ENCODE results near the gene PRRT4. TPM values are rescaled to one million over a fixed set of nuclear protein-coding genes. Genes with fewer than 3 reads are reported as not detected.

PRRT4 gene
- total RNA-seq, 3 donors from 2014 or later (not counting 1 experiment from before 2014, with no cell fraction given): 0.42 TPM; not detected in 2

- intact Hi-C loops (cut with micrococcal nuclease): no loop called here
- Mint-ChIP-seq H3K27ac (no peak overlapping the region), H3K4me3 (no peak overlapping the region), H3K4me1 (peaks cover 0 to 10% of the 10 kb centered on the region in 2 donors), H3K9me3 (no peaks in the 10 kb centered on the region), H3K36me3 (no peaks in the 10 kb centered on the region), H3K27me3 (ENCODE audit: low read depth in 2 of 2) (no peaks in the 10 kb centered on the region)
- Histone ChIP-seq H3K9me3 (ENCODE audit: control insufficient read depth, insufficient read depth, low read length) (no peaks in the 10 kb centered on the region), H3K36me3 (ENCODE audit: control insufficient read depth, insufficient read depth, low read length) (no peaks in the 10 kb centered on the region), H3K4me3 (ENCODE audit: low read length) (no peak overlapping the region), H3K27me3 (ENCODE audit: control insufficient read depth, insufficient read depth, low read length) (no peaks in the 10 kb centered on the region), H3K4me1 (ENCODE audit: control insufficient read depth, insufficient read depth, low read length) (peaks cover 6% of the 10 kb centered on the region), H3K27ac (ENCODE audit: low read length) (no peak overlapping the region)
- WGBS (ENCODE audit: insufficient coverage): 93% methylated on average over 5 of the region's 7 CpGs
- no peak for TF ChIP-seq CTCF (IDR thresholded peaks at IDR 0.05)
- ATAC-seq: no peak
- no peak for DNase-seq
Measured at GRCh38 chr7:128384726-128385125, 23.2 kb upstream of the PRRT4 start.

GRCh38 chr7:128383776-128384175 lies 22.3 kb upstream of the PRRT4 start:
- intact Hi-C loops (cut with micrococcal nuclease): no loop called here
- H3K27ac Mint-ChIP-seq: no peak overlapping the region
- H3K4me3 Mint-ChIP-seq: no peak overlapping the region

GRCh38 chr7:128381161-128381821 lies 19.8 kb upstream of the PRRT4 start:
- H3K36me3 ChIP-seq (ENCODE audit: control insufficient read depth, insufficient read depth, low read length): no peaks in the 10 kb centered on the region
- H3K27ac ChIP-seq (ENCODE audit: low read length): no peak overlapping the region
- no peaks in the 10 kb centered on the region for H3K36me3 Mint-ChIP-seq
- no peaks in the 10 kb centered on the region for H3K27me3 Mint-ChIP-seq (ENCODE audit: low read depth in 2 of 2)
- H3K4me3 ChIP-seq (ENCODE audit: low read length): no peak overlapping the region
- no peak overlapping the region for H3K4me3 Mint-ChIP-seq
- intact Hi-C loops (cut with micrococcal nuclease): no loop called here
- no peaks in the 10 kb centered on the region for H3K4me1 ChIP-seq (ENCODE audit: control insufficient read depth, insufficient read depth, low read length)
- peaks cover 0 to 3% of the 10 kb centered on the region in 2 donors for H3K4me1 Mint-ChIP-seq
- ATAC-seq (no peak), DNase-seq (peak in 1 of 2 donors; percentile 56)
- H3K27ac Mint-ChIP-seq: no peak overlapping the region
- no peaks in the 10 kb centered on the region for H3K27me3 ChIP-seq (ENCODE audit: control insufficient read depth, insufficient read depth, low read length)
- 81% methylated on average over 18 of the region's 19 CpGs for WGBS (ENCODE audit: insufficient coverage)
- TF ChIP-seq CTCF (IDR thresholded peaks at IDR 0.05): peak; percentile 30
- no peaks in the 10 kb centered on the region for H3K9me3 ChIP-seq (ENCODE audit: control insufficient read depth, insufficient read depth, low read length)
- no peaks in the 10 kb centered on the region for H3K9me3 Mint-ChIP-seq

More at GRCh38 chr7:128383776-128384175, 22.3 kb upstream of the PRRT4 start:
- WGBS (ENCODE audit: insufficient coverage): 96% methylated on average over 1 of the region's 3 CpGs
- Mint-ChIP-seq H3K9me3 (no peaks in the 10 kb centered on the region), H3K4me1 (peaks cover 0 to 10% of the 10 kb centered on the region in 2 donors), H3K36me3 (no peaks in the 10 kb centered on the region), H3K27me3 (ENCODE audit: low read depth in 2 of 2) (no peaks in the 10 kb centered on the region)
- no peak overlapping the region for H3K27ac ChIP-seq (ENCODE audit: low read length)
- no peak for TF ChIP-seq CTCF (IDR thresholded peaks at IDR 0.05)
- ATAC-seq: no peak
- no peaks in the 10 kb centered on the region for H3K9me3 ChIP-seq (ENCODE audit: control insufficient read depth, insufficient read depth, low read length)
- H3K4me3 ChIP-seq (ENCODE audit: low read length): no peak overlapping the region
- DNase-seq: no peak
- H3K36me3 ChIP-seq (ENCODE audit: control insufficient read depth, insufficient read depth, low read length): no peaks in the 10 kb centered on the region
- H3K27me3 ChIP-seq (ENCODE audit: control insufficient read depth, insufficient read depth, low read length): no peaks in the 10 kb centered on the region
- H3K4me1 ChIP-seq (ENCODE audit: control insufficient read depth, insufficient read depth, low read length): peaks cover 6% of the 10 kb centered on the region

Measured in natural killer cell (primary cell).